ENCODE data around the gene ZNF277.
"Not testable (repeated sequence)": the region's sequence is repeated elsewhere in the genome, so short reads cannot be mapped to it uniquely, and the experiment has no call there.

Gene ZNF277

DNA sequence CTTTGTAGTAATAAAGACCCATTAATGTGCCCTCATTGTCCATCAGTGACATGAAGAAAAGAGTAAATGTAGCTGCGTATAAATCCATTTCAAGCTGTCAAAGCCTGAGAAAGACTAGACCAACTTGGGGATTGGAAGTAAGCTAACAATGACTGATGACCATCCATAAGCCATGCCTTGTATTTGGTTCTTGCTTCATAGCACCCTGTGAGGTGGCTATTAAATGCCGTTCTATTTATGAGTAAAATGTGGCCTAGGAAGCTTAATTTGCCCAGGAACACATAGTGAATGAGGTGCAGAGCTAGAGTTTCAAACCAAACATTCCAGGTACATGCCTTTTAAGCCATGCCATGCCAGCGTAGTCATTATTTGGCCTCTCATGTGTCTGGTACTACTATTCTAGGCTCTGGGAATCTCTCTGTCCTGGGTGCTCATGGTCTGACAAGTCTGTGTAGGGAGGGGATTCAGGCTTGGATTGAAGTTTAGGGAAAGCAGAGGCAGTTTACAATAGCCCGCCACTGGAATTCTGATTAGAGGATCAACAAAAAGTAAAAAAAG is 92.1 kb downstream of the ZNF277 start:
- peaks cover 9% of the 10 kb centered on the region; the same call in 1 of the 2 replicates for H3K36me3 ChIP-seq (ENCODE audit: control insufficient read depth, insufficient read depth, low read length)
- no peak overlapping the region for H3K27ac ChIP-seq (ENCODE audit: low read depth, low read length)
- H3K4me1 ChIP-seq (ENCODE audit: control insufficient read depth, insufficient read depth, low read length), result no peaks in the 10 kb centered on the region
- H3K9me3 ChIP-seq (ENCODE audit: control insufficient read depth, insufficient read depth, low read length), result no peaks in the 10 kb centered on the region
- H3K4me3 ChIP-seq (ENCODE audit: low read depth, low read length), result no peak overlapping the region
- H3K9ac ChIP-seq (ENCODE audit: low read depth, low read length), result no peak overlapping the region
- H3K27me3 ChIP-seq (ENCODE audit: control insufficient read depth, insufficient read depth, low read length), result no peaks in the 10 kb centered on the region

DNA sequence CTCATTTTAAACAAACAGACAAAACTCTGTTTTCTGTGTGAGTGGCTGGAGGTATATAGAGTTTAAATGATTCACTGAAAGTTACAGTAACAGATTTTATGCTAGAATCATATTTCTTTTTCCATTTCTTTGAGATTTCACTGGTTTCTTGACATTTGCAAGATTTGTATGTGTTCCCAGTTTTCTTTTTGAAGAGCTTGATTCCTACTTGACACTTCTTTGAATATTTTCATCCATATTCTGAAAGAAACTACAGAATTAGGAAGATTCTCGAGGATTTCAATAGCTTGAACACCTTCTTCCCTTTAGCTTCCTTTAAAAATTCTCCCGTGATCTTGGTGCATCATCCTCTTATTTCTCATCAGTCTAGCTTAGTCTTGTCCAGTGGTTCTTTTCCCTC is 93.6 kb downstream of the ZNF277 start:
- H3K4me1 ChIP-seq (ENCODE audit: control insufficient read depth, insufficient read depth, low read length), result no peaks in the 10 kb centered on the region
- peaks cover 9% of the 10 kb centered on the region; the same call in 1 of the 2 replicates for H3K36me3 ChIP-seq (ENCODE audit: control insufficient read depth, insufficient read depth, low read length)
- no peaks in the 10 kb centered on the region for H3K9me3 ChIP-seq (ENCODE audit: control insufficient read depth, insufficient read depth, low read length)
- H3K27me3 ChIP-seq (ENCODE audit: control insufficient read depth, insufficient read depth, low read length), result no peaks in the 10 kb centered on the region
- H3K9ac ChIP-seq (ENCODE audit: low read depth, low read length), result no peak overlapping the region
- H3K27ac ChIP-seq (ENCODE audit: low read depth, low read length), result no peak overlapping the region
- no peak overlapping the region for H3K4me3 ChIP-seq (ENCODE audit: low read depth, low read length)

DNA sequence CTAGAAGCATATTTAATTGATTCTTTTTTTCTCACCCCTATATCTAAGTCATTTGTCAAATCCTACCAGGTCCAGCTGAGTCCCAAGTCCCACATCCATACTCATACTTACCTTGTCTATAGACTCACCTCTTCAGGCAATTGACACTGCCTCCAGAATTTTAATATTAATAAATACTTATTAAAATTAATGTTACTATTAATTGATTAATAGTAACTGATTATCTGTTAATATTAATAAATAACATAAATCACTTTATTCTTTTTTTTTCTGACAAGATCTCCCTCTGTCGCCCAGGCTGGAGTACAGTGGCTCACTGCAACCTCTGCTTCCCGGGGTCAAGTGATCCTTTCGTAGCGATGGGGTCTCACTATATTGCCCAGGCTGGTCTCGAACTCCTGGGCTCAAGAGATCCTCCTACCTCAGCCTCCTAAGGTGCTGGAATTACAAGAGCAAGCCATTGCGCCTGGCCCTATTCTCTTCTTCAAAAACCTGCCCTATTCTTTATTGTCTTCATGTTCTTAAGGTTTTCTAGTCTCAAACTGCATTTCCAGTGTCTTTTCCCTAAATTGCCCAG is 94.4 kb downstream of the ZNF277 start:
- H3K27ac ChIP-seq (ENCODE audit: low read depth, low read length), result no peak overlapping the region
- H3K4me1 ChIP-seq (ENCODE audit: control insufficient read depth, insufficient read depth, low read length), result no peaks in the 10 kb centered on the region
- no peaks in the 10 kb centered on the region for H3K9me3 ChIP-seq (ENCODE audit: control insufficient read depth, insufficient read depth, low read length)

DNA sequence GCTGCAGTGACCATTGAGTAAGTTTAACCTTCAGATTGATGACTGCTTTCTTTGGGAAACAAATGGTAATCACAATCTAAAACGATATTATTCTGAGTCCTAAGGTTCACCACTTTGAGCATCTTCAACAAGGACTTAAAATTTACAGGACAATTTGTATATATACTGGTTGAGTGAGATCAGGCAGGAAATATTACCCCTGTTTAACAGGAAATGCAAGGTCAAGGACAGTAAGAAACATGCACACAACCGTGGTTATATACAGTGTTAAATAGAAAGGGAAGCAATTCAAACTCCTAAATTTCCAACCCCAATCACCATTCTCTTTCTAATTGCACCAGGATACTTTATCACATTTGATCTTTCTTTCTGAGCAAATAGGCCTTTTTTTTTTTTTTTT is 96.1 kb downstream of the ZNF277 start:
- H3K27me3 ChIP-seq (ENCODE audit: control insufficient read depth, insufficient read depth, low read length), result no peaks in the 10 kb centered on the region
- no peaks in the 10 kb centered on the region for H3K9me3 ChIP-seq (ENCODE audit: control insufficient read depth, insufficient read depth, low read length)
- no peak overlapping the region for H3K4me3 ChIP-seq (ENCODE audit: low read depth, low read length)
- peaks cover 4% of the 10 kb centered on the region; the same call in 1 of the 2 replicates for H3K36me3 ChIP-seq (ENCODE audit: control insufficient read depth, insufficient read depth, low read length)
- no peak overlapping the region for H3K9ac ChIP-seq (ENCODE audit: low read depth, low read length)
- no peaks in the 10 kb centered on the region for H3K4me1 ChIP-seq (ENCODE audit: control insufficient read depth, insufficient read depth, low read length)
- no peak overlapping the region for H3K27ac ChIP-seq (ENCODE audit: low read depth, low read length)

More for the DNA sequence above, 94.4 kb downstream of the ZNF277 start:
- peaks cover 9% of the 10 kb centered on the region; the same call in 1 of the 2 replicates for H3K36me3 ChIP-seq (ENCODE audit: control insufficient read depth, insufficient read depth, low read length)
- H3K27me3 ChIP-seq (ENCODE audit: control insufficient read depth, insufficient read depth, low read length), result no peaks in the 10 kb centered on the region
- no peak overlapping the region for H3K4me3 ChIP-seq (ENCODE audit: low read depth, low read length)
- H3K9ac ChIP-seq (ENCODE audit: low read depth, low read length), result no peak overlapping the region

DNA sequence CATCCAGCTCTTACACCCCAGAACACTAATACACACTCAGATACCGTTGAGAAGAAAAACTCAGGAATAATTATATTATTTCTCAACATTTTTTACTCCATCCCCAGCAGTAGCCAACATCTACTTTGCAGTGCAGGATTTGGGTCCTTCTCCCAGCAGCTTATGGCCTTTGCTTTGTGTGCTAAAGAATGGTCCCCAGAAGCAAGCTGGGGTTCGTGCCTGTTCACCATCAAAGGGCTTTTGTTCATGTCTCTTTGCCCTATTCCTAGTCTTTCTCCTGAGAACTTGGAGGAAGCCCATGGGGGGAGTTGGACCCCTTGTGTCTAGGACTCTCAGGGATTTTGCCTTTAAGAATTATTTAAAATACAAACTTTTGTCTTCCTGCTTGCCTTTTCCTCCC is 100.4 kb downstream of the ZNF277 start:
- no peaks in the 10 kb centered on the region for H3K4me1 ChIP-seq (ENCODE audit: control insufficient read depth, insufficient read depth, low read length)
- no peaks in the 10 kb centered on the region; the same call in 1 of the 2 replicates for H3K36me3 ChIP-seq (ENCODE audit: control insufficient read depth, insufficient read depth, low read length)
- H3K27ac ChIP-seq (ENCODE audit: low read depth, low read length), result no peak overlapping the region
- no peak overlapping the region for H3K9ac ChIP-seq (ENCODE audit: low read depth, low read length)
- H3K27me3 ChIP-seq (ENCODE audit: control insufficient read depth, insufficient read depth, low read length), result no peaks in the 10 kb centered on the region
- no peak overlapping the region for H3K4me3 ChIP-seq (ENCODE audit: low read depth, low read length)
- H3K9me3 ChIP-seq (ENCODE audit: control insufficient read depth, insufficient read depth, low read length), result peaks cover 6% of the 10 kb centered on the region; the same call in 1 of the 2 replicates

DNA sequence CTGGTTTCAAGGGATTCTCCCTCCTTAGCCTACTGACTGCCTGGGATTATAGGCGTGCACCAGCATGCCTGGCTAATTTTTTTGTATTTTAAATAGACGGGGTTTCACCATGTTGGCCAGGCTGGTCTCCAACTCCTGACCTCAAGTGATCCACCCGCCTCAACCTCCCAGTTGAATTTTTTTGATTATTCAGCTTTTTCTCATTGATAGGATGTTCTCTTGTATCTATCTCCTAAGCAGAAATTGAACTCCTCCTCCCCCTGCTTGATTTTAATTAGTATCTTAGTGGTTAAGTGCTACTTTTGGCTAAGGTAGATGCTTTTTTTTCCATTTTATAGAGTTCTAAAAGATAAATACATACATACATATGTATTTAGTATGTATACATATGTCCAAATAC is 101.0 kb downstream of the ZNF277 start:
- H3K4me1 ChIP-seq (ENCODE audit: control insufficient read depth, insufficient read depth, low read length), result no peaks in the 10 kb centered on the region
- no peak overlapping the region for H3K4me3 ChIP-seq (ENCODE audit: low read depth, low read length)
- H3K27ac ChIP-seq (ENCODE audit: low read depth, low read length), result no peak overlapping the region
- no peaks in the 10 kb centered on the region for H3K27me3 ChIP-seq (ENCODE audit: control insufficient read depth, insufficient read depth, low read length)
- peaks cover 6% of the 10 kb centered on the region; the same call in 1 of the 2 replicates for H3K9me3 ChIP-seq (ENCODE audit: control insufficient read depth, insufficient read depth, low read length)
- no peaks in the 10 kb centered on the region; the same call in 1 of the 2 replicates for H3K36me3 ChIP-seq (ENCODE audit: control insufficient read depth, insufficient read depth, low read length)
- H3K9ac ChIP-seq (ENCODE audit: low read depth, low read length), result no peak overlapping the region

DNA sequence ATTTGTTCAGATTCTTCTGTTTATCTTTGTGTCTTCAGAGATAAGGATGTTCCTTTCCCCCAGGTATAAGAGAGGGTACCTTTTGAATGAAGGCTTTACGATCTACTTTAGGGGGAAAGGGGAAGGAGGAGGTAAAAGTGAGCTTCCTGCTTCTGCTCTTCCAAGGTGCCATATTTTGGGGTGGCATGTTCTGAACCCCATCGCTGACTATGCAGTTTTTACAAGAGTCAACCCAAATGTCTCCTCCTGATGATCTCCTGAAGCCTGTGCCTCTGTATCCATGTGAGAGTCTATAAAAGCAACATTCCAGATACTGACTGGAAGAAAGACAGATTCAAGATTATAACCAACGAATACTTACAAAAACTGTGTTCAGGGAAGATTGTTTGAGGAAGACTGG is 102.5 kb downstream of the ZNF277 start:
- no peaks in the 10 kb centered on the region for H3K4me1 ChIP-seq (ENCODE audit: control insufficient read depth, insufficient read depth, low read length)
- H3K4me3 ChIP-seq (ENCODE audit: low read depth, low read length), result no peak overlapping the region
- peaks cover 6% of the 10 kb centered on the region; the same call in 1 of the 2 replicates for H3K9me3 ChIP-seq (ENCODE audit: control insufficient read depth, insufficient read depth, low read length)
- no peak overlapping the region for H3K9ac ChIP-seq (ENCODE audit: low read depth, low read length)
- H3K27me3 ChIP-seq (ENCODE audit: control insufficient read depth, insufficient read depth, low read length), result no peaks in the 10 kb centered on the region
- no peak overlapping the region for H3K27ac ChIP-seq (ENCODE audit: low read depth, low read length)
- H3K36me3 ChIP-seq (ENCODE audit: control insufficient read depth, insufficient read depth, low read length), result no peaks in the 10 kb centered on the region; the same call in 1 of the 2 replicates

DNA sequence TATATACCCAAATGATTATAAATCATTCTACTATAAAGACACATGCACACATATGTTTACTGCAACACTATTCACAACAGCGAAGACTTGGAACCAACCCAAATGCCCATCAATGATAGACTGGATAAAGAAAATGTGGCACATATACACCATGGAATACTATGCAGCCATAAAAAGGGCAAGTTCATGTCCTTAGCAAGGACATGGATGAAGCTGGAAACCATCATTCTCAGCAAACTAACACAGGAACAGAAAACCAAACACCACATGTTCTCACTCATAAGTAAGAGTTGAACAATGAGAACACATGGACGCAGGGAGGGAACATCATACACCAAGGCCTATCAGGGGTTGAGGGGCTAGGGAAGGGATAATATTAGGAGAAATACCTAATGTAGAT is 110.3 kb downstream of the ZNF277 start:
- not testable (repeated sequence) for H3K4me1 ChIP-seq (ENCODE audit: control insufficient read depth, insufficient read depth, low read length)
- peaks cover 26% of the 10 kb centered on the region for H3K36me3 ChIP-seq (ENCODE audit: control insufficient read depth, insufficient read depth, low read length)

DNA sequence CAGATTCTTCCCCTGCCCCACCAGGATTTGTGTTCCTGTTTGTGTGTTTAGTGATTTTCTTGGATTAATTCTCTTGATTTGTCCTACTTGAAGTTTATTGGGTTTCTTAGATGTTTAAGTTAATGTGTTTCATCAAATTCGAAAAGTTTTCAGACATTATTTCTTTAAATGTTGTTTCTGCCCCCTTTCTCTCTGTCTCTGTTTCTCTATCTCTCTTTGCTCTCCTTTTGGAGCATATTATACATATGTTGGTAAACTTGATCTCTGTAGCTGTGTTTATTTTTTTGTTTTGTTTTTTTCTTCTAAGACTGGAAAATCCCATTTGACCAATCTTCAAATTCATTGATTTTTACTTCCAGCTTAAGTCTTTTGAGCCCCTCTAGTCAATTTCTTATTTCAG is 115.6 kb downstream of the ZNF277 start:
- no peaks in the 10 kb centered on the region; the same call in none of the 2 replicates for H3K9me3 ChIP-seq (ENCODE audit: control insufficient read depth, insufficient read depth, low read length)
- H3K4me3 ChIP-seq (ENCODE audit: low read depth, low read length), result no peak overlapping the region
- no peak overlapping the region for H3K9ac ChIP-seq (ENCODE audit: low read depth, low read length)
- no peak overlapping the region for H3K27ac ChIP-seq (ENCODE audit: low read depth, low read length)
- H3K36me3 ChIP-seq (ENCODE audit: control insufficient read depth, insufficient read depth, low read length), result peaks cover 43% of the 10 kb centered on the region
- no peaks in the 10 kb centered on the region for H3K27me3 ChIP-seq (ENCODE audit: control insufficient read depth, insufficient read depth, low read length)
- no peaks in the 10 kb centered on the region for H3K4me1 ChIP-seq (ENCODE audit: control insufficient read depth, insufficient read depth, low read length)

More for the DNA sequence above, 110.3 kb downstream of the ZNF277 start:
- H3K27ac ChIP-seq (ENCODE audit: low read depth, low read length); H3K27me3 ChIP-seq (ENCODE audit: control insufficient read depth, insufficient read depth, low read length); H3K9me3 ChIP-seq (ENCODE audit: control insufficient read depth, insufficient read depth, low read length); H3K4me3 ChIP-seq (ENCODE audit: low read depth, low read length); H3K9ac ChIP-seq (ENCODE audit: low read depth, low read length): not testable (repeated sequence)

DNA sequence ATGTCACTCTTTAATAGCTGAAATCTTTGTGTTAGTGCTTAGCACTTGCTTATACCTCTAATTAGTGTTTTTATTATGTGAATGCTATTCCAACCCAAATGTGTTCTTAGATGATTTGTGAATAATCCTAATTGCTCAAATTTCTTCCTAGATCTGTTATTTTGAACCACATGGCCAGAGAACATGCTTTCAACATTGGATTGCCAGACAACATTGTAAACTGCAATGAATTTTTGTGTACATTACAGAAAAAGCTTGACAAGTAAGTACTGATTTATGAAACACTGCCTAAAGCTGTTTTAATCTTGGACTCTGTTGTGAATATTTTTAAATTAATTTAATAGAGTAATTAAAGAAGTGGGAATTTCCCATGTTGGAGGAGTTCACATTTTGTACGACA is 121.1 kb downstream of the ZNF277 start:
- Histone ChIP-seq H3K36me3 (ENCODE audit: control insufficient read depth, insufficient read depth, low read length) (peaks cover 37% of the 10 kb centered on the region), H3K4me3 (ENCODE audit: low read depth, low read length) (no peak overlapping the region), H3K9ac (ENCODE audit: low read depth, low read length) (no peak overlapping the region), H3K9me3 (ENCODE audit: control insufficient read depth, insufficient read depth, low read length) (no peaks in the 10 kb centered on the region), H3K27me3 (ENCODE audit: control insufficient read depth, insufficient read depth, low read length) (no peaks in the 10 kb centered on the region), H3K4me1 (ENCODE audit: control insufficient read depth, insufficient read depth, low read length) (peaks cover 16% of the 10 kb centered on the region), H3K27ac (ENCODE audit: low read depth, low read length) (no peak overlapping the region)

DNA sequence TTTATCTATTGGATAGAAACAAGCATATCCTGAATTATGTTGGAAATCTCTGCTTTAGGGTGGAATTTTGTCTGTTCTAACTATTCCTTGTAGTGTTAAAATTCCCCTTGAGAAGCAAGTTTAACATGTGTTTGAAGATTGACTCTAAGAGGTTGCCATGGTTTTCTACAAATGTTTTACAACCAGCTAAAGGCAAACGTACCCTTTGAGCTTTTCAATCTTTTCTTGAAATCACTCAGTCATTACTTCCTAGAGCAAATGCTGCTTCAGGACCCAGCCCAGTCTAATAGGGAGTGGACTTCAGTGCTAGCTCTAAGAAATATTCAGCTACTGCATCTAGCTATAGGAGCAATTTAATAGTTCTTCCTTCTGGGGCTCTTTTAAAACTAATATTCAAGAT is 125.0 kb downstream of the ZNF277 start:
- Histone ChIP-seq H3K4me1 (ENCODE audit: control insufficient read depth, insufficient read depth, low read length) (peaks cover 21% of the 10 kb centered on the region), H3K27me3 (ENCODE audit: control insufficient read depth, insufficient read depth, low read length) (no peaks in the 10 kb centered on the region), H3K27ac (ENCODE audit: low read depth, low read length) (peak overlapping the region; percentile 51), H3K36me3 (ENCODE audit: control insufficient read depth, insufficient read depth, low read length) (peaks cover 19% of the 10 kb centered on the region), H3K9ac (ENCODE audit: low read depth, low read length) (no peak overlapping the region), H3K4me3 (ENCODE audit: low read depth, low read length) (no peak overlapping the region), H3K9me3 (ENCODE audit: control insufficient read depth, insufficient read depth, low read length) (no peaks in the 10 kb centered on the region)

Data from HUES48 (cell line).